Fibroblast of skin of left quadriceps (primary cell): ENCODE results near the gene ETV7.
A peak's percentile ranks its signal among the peaks of the same experiment; 100 is the strongest.

ENCODE experiments used
- DNase-seq, 2 experiments: peaks; one replicate each; pipeline ENCODE4 v3.0.0-alpha.2; 2013; ENCODE audit warnings: low read depth in 2 of 2

ETV7 gene

GRCh38 chr6:36384095-36384494 is 3.4 kb downstream of the ETV7 start:
- no peak for DNase-seq

GRCh38 chr6:36383606-36384005 is 3.9 kb downstream of the ETV7 start:
- DNase-seq: no peak

DNA sequence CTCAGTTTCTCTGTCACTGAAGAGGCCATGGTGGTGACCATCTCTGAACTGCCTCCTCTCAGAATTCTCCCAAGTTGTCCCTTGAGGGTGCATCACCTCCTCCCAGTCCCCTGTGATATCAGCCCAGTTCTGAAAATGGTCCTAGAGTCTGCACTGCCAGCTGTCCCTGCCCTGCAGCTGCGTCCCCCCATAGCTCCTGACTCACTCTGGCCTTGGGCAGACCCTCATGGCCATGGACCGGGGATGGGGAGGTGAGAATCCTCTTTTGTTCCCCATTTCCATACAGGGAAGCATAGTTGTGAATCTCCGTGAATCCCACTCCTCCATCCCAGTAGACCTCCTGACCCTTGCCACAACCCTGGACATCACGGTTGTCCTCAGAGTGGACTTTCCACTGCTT is 4.5 kb downstream of the ETV7 start:
- DNase-seq: no peak

- DNase-seq: no peak
These were observed 5.7 kb downstream of the ETV7 start for GRCh38 chr6:36381502-36382389.

DNA sequence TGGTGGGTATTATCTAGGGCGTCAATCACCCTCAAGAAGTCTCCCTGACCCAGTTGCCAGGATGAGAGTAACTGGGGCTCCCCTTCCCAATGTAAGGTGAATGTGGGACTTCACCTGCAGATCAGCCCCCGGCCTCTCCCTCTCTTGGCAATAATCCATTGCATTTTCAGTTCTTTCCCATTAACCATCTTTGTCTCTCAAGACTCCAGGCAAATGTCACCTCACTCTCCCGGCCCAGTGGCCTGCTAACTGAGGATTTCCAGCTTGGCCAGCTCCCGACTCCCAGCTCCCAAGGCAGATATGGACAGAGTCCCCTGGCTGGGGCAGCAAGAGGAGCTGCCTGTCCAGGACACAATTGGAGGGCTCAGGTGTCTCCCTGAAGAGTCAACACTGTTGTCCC is 7.3 kb downstream of the ETV7 start:
- DNase-seq: no peak

GRCh38 chr6:36378936-36379335 is 8.5 kb downstream of the ETV7 start:
- DNase-seq: no peak

DNA sequence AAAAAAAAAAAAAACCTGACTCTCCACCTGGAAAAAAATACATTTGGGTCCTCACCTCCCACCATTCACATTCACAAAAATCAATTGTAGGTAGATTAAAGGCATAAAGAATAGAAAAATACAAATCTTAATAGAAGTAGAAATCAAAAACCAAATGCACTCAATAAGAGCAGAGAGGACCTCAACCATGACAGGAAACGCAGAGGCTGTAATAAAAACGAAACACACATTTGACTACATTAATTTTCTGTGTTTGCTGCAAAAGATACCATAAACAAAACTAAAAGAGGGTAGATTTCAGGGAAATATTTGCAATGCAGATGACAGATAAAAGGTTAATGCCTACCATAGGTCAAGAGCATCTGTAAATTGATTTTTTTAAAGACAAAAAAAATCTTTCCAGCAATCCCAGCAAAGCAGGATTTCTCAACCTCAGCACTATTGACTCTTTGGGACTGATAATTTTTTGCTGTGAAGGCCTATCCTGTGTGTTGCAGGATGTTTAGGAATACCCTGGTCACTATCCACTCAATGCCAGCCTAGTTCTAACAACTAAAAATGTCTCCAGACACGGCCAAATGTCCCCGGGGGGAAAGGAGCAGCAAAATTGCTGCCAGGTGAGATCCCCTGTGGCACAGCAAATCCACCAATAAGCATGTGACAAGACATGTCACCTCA is 9.1 kb downstream of the ETV7 start:
- DNase-seq: no peak

GRCh38 chr6:36377594-36377993 is 9.9 kb downstream of the ETV7 start:
- DNase-seq: no peak

DNA sequence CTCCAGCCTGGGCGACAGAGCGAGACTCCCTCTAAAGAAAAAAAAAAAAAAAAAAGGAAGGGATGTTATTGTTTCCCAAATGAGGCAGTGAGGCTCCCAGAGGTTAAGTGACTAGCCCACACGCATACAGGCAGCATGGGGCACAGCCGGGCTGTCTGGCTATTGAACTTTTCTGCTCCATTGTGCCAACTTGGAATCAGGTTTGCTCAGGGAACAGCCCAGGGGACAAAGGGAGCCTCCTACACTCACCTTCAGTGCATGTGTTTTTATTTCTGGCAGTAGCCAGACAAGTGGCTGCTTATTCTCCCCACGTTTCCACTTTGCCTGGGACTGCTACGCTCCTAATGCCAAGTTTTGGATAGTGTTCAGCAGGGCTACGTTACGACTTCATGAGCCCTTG is 10.7 kb downstream of the ETV7 start:
- DNase-seq: no peak

DNA sequence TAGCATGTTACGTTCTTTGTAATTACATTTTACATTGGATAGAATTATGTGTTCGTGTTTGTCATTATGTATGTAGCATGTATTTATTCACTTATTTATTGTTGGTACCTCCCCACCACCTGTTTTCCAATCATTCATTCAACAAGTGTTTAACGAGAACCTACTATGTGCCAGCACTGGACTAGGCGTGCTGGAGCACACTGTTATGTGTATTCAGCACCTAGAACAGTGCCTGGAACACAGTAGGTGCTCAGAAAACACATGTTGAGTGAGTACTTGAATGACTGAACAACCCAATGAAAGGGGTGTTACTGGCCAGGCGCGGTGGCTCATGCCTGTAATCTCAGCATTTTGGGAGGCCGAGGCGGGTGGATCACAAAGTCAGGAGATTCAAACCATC is 11.3 kb downstream of the ETV7 start:
- no peak for DNase-seq

DNA sequence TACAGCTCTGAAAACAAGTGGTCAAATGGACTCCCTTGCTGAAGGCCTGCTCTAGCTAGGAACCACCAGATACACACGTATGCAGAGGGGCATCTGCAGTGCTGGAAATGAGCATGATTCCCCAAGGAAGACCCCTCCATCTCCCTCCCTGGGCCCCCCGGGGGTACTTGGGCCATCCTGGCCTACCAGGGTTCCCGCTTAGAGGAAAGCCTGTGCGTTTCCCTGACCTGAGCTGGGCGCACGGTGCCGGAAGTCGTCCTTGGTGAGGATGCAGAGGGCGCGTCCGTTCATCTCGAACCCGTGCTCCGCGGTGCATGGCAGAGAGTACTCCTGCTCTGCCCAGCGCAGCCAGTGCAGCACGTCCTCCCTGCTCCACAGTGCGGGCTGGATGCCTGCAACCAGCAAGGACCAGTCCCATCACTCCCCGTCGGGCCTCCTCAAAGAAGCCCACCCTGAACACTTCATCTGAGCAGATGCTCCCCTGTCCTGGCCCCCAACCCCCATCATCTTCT is 11.8 kb downstream of the ETV7 start:
- no peak for DNase-seq

DNA sequence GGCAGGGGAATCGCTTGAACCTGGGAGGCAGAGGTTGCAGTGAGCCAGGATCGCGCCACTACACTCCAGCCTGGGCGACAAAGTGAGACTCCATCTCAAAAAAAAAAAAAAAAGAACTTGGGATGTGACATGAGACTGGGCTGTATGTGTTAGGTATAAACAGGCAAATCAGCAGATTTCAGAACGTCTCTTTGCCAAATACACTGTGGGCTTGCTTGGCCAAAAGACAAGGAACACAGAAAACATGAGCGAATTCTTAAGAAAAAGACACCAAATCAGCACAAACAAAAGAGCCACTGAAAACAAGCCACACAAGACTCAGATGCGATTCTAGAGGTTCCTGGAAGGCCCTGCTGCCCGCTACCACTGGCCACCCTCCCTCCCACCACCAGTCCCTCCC is 12.5 kb downstream of the ETV7 start:
- no peak for DNase-seq

DNA sequence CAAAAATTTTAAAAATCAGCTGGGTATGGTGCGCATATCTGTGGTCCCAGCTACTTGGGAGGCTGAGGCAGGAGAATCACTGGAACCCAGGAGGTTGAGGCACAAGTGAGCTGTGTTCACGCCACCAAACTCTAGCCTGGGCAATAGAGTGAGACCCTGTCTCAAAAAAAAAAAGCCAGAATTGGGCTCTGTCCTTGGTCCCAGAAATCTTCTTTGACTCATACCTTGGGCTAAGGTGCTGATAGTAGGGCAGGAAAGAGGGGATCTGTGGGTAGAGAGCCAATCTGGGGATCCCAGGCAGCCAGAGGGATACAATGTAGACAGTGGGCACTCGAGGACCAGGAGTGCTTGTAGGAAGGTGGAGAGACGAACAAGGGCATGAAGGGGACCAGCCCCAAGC is 13.3 kb downstream of the ETV7 start:
- DNase-seq: no peak

DNA sequence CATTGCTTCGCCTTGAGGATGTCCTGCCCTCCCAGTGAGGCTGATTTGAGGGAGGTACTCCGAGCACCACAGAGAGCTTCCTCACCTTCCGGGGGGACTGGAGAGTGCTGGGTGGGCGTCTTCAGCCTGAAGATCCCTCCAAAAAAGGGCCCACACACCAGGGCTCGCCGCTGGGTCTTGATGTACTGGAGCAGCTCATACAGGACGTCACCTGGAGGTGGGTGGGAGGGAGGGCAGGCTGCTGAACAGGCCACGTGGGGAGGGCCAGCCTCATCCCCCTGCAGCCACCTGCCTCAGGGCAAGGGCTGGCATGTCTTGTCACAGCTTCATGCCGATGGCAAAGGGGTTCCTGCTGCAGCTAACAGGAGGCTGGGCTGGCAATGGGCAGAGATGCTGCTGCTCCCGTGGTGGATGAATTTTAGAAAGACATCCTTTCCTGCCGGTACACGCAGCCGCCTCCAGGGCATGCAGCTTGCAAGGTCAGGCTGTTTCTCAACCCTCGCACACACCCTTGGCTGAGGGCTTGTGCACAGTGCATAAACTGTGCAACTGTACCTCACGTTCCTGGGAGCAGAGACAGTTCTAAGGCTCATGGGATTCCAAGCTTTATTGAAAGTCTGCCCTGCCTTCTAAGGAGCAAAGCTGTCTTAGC is 14.0 kb downstream of the ETV7 start:
- no peak for DNase-seq

- no peak for DNase-seq
These were observed 15.4 kb downstream of the ETV7 start for GRCh38 chr6:36372088-36372487.

- no peak for DNase-seq
These were observed 16.3 kb downstream of the ETV7 start for GRCh38 chr6:36371211-36371610.

GRCh38 chr6:36370638-36371037 is 16.8 kb downstream of the ETV7 start:
- DNase-seq: no peak

DNA sequence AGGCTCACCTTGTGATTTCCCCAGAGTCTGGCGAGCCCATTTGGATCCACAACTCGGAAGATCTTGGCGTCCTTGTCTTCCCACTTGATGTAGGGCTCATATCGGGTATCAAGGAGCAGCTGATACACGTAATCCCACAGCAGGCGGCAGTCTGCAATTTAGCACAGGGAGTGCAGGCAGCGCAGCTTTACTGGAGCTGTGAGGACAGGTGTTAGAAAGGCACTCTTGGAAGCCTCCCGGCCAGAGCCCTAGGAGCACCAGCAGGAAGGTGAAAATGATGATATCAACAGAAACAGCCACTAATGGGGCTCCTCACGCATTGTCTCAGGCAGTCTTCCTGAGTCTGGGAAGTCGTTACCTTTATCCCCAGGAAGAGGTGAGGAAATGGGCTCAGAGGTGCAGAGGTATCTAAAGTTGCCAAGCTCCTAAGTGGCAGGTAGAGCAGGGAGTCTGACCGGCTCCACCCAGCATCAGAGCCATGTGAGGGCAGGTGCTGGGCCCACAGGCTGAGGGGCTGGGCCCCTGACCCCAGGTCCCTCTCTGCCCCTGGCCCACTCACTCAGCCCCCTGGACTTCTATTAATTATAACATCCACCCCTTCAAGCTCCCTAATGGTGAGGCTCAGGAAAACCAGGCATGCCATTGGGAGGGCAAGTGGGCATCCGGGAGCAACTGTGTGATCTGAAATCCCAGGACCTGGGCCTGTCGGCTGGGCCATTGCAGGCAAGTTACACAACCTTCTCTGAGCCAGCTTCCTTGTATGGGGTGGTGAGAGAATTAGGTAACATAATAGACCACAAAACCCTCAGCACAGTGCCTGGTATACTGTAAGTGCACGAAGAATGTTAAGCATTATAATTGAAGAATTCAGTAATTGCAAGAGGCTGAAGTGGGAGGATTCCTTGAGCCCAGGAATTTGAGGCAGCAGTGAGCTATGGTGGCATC is 18.3 kb downstream of the ETV7 start:
- DNase-seq: peak; percentile 77 to 79

DNA sequence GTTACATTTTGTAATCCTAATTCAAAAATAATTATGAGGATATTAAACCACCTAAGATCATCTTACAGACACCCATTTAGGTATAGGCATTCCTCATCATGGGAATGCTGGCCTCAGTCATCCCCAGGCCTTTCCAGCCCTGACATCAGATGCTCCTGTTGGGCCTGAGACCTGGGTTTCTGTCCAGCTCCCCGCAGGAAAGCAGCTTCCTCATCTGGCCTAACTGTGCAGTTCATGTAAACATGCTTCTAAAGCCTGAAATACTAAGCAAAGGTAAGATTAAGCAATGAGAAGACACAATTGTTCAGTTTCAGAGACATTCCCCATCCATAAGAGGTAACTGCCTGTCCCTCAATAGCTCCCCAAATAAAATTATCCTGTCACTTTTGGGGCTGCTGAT is 19.0 kb downstream of the ETV7 start:
- no peak for DNase-seq

DNA sequence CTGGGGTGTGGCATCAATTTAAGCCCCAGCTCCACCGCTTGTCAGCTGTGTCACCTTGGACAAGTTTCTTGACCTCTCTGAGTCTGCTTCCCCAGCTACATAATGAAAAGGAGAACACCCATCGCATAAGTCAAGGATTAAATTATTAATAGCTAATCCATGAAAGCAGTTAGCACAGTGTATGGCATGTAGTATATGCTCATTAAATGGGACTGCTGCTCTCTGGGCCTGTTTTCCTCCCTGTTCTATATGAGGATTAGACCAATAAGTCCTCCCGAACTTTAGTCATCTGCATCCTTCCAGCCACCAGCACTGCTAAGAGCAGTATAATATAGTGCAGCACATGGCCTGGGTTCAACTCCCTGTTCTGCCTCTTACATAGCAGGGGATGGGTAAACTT is 19.7 kb downstream of the ETV7 start:
- DNase-seq: no peak

GRCh38 chr6:36364669-36365479 is 22.6 kb downstream of the ETV7 start:
- DNase-seq: no peak
